NCI-H1105 (cell line): Measurements from ENCODE around the gene RPL22.

ENCODE experiments used
- DNase-seq: peaks from one replicate; lab custom pipeline; 2025; lab: John Stamatoyannopoulos, UW

RPL22 gene

DNA sequence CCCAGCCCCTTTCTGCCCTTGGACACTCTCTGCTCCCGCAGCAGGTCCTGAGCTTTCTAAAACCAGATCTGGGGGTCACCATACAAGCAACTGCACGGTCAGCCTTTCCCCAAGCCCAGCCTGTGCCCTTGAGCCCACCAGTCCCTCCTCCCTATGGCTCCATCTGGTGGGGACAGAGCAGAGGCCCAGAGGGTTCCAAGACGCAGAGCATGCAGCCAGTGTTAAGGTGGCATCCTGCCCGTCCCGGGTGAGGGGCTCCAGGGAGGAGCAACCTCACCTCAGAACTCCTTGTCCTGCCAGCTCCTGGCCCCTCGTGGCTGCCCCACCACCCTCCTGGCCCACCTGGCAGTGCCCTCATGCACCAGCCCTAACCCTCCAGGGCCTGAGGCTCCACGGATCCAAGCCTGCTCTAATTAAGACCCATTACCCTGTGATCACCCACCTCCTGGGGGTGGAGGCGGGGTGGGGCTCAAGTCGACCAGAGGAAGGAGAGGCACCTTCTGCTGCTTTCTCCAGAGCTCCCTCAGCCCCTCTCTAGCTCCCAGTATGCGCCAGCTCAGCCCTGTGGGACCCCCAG lies 27.8 kb downstream of the RPL22 start:
- DNase-seq = no peak

DNA sequence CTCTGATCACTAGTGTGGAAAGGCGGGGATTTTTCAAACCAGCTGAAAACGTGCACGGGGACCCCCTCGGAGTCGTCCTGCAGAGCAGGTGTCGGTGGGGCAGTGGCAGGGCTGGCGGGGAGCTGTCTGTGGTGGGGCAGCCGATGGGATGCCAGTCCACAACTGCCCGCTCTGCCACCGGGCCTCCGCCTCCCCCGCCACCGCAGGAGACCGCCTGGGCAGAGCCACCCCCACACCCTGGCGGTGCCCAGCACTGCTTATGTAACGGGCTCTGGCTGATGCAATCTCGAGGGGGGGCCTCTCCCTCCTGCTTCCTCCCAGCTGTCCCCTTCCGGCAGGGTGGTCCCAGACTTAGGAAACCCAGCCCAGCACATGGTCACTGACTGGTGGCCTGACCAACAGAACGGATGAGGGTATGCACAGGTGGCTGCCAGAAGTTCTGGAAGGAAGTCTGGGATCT lies 28.6 kb downstream of the RPL22 start:
- no peak for DNase-seq

DNA sequence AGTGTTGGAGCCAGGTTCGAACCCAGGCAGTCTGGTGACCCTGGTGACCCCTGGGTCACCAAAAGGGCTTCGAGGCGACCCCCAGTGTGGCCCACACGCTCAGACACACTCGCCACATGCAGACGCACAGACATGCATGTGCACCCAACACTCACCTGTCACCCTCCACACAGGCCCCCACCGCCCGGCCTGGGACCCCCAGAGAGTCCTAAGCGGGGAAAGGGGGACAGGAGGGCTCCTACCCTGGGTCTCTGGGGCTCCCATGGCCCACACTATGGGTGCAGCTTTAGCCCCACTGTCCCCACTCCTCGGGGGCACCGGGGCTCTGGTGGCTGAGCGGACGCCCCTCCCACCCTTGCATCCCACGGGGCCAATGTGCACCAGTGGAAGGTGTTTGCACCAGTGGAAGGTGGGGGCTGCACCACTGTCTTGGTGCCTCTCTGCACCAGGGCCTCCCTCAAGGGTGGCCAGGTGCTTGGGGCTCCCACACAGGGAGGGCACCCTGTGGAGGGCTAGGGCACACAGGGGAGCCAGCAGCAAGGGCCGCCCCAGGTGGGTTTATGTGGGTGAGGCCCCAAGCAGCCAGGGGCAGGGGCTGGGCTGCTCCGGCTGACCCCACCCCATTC lies 29.2 kb downstream of the RPL22 start:
- DNase-seq = no peak

DNA sequence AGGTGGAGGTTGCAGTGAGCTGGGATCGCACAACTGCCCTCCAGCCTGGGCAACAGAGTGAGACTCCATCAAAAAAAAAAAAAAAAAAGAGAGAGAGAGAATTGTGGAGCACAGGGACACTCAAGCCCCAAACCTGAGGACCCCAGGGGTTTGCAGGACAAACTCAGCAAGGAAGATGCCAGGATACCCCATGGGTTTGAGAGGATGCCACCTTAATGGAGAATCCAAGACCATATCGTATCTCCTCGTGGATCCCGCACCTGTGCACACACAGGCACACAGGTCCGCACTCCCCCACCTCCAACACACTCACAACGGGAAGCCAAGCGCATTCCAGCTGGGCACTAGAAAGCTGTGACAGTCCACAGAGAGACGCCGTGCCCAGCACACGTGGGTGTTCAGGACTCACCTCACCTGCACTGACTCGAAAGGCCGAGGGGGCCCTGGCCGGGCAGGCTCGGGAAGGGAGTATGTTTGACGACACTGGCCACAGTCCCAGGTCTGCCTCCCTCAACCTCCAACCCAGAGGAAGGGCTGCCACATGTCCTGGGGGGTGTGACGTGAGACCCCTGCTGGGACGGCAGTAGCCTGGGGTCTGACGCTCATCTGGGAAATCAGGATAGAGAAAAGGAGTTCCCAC lies 30.3 kb downstream of the RPL22 start:
- DNase-seq = no peak

DNA sequence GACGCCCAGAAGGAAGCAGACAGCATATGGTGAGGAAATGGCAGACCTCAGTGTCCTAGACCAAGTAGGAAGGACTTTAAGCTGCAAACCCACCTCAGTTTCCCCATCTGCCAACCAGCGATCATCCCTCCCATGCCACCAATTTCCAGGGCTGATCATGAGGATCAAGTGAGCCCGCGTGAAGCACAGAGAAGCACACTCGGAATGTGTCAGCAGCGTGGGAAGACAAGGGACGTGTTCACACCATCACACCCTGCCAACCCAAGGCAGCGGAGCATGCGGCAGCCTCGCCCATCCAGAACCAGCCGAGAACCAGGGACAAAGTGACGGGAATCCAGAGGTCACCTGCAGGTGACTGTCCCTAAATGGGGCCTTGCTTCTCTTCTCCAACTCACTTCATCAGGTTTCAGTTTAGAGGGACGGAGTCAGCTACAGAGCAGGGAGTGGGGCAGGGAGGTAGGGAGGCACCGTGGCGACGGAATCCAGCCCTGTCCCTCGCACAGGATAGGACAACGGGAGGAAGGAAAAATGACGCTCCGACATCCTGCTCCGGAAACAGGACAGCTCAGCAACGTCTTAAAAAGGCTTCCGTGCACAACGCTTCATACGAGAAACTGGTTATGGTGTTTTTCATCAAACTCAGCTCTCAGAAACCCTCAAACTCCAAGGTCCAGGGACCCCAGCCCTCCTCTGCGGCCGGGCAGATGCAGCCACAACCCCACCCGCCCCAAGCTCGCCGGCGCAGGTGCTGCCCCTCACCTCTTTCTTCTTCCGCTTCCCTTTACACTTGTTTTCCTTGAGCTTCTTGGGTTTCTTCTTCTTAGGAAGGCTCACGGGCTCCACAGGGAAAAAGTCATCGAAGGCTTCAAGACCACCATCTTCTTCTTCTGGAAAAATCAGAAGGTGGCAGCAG lies 31.7 kb downstream of the RPL22 start:
- no peak for DNase-seq

DNA sequence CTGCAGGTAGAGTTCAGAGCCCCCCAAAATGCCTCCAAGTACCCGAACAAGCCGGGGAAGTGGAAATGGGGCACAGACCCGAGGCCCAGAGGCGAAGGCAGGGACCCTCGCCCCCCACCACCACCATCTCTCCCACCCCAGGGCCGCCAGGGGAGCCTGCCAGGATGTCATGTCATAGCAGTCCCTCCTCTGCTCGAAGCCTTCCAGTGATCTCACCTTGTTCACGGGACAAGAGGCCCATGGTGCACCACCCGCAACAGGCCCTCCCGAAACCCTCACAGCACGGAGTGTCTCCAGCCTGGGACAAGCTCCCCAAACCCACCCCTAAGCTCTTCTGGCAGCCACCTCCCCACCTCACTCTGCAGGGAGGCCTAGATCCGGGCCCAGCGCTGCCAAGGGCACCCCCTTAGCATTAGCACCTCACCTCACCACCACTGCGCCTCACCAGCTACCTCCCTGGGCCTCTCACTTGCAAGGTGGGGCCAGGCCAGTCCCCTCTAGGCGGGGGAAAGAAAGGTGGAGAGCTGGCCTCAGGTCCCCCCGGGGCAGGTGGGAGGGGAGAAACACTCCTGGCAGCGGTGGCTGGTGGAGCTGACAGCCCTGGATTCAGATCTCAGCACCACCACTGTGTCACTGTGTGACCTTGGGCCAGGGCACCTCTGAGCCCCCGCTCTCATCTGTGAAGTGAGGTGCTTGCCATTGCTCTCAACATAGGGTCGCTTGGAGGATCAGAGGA lies 32.6 kb downstream of the RPL22 start:
- no peak for DNase-seq

DNA sequence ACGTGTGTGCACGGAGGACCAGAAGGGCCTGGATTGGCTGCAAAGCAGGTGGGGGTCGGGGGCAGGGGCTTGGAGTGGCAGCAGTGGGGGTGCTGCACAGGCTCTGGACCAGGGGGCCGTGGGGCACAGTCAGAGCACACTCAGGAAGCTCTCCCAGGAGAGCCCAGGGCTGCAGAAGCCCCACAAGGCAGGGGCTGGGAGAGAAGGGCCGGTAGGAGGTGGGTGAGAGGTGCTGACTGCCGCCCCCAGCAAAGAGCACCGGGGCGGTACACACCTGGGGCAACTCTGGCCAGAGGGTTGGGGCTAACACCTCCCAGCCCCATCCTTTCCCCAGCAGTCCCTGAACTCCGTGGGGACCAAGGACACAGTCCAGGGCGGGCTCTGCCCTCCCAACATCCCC lies 33.2 kb downstream of the RPL22 start:
- no peak for DNase-seq

DNA sequence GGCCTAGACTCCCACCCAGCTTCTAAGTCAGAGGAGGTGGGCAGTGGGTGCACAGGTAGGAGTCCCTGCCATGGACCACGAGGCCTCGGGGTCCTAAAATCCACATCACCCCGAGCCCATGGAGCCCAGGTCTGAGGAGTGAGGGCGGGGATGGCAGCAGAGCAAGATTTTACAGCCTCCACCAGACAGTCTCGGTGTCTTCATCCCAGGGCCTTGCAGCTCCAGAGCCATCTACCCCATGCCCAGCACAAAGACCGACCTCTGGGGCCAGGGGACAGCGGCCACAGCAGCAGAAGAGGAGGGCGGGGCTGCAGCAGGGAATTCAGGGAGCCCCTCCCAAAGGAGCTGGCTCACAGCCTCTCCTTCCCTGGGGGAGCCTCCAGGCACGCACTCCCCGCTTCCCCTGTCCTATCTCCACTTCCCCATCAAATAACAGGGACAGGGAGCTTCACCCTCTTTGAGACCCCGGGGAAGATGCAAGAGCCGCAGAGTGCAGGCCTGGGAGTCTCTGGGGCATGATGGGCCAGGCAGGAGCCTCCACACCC lies 33.9 kb downstream of the RPL22 start:
- DNase-seq = no peak

DNA sequence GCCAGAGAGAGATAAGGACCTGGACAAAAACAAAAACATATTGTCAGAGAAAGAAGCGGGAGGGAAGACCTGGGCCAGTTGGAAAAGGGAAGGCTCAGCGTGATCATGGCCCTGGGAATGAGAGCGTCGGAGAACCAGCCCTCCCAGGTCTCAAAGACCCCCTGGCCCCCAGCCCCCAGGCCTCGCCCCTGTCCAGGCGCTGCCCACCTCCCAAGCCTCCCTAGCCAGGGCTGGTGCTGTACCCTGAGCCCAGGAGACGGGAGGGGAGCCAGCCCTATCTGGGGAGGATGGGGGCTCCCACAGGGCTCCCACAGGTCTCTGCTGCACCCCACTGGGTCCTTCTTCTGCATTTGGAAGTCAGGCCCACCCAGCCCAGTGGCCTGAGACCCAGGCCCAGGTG lies 34.4 kb downstream of the RPL22 start:
- DNase-seq = no peak

DNA sequence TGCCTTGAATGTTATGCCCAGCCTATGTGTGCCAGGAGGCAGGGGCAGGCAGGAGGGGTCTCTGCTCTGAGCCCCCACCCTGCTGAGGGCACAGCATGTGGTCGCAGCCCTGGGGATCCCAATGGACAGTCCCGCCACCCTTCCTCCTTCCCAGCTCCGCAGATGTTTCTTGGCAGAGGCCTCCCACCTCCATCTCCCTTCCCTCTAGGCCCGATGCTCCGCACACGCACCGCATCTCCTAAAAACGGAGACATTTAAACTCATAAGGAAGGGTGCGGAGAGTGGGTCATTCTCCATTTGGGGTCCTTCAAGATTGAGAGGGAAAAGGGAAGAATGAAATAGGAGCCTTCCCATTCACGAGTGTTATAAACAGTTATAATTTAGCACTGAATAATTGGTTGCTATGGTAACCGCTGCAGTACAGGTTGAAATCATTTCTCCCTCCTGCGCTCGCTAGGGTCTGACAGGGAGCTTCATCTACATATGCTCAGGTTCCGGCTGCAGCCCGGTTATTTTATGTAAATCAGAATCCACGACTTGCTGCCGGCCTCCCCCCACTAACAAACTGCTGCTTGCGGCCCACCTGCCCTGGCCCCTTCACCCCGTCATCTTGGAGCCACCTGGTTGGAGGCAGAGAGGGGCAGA lies 35.3 kb downstream of the RPL22 start:
- DNase-seq = no peak

DNA sequence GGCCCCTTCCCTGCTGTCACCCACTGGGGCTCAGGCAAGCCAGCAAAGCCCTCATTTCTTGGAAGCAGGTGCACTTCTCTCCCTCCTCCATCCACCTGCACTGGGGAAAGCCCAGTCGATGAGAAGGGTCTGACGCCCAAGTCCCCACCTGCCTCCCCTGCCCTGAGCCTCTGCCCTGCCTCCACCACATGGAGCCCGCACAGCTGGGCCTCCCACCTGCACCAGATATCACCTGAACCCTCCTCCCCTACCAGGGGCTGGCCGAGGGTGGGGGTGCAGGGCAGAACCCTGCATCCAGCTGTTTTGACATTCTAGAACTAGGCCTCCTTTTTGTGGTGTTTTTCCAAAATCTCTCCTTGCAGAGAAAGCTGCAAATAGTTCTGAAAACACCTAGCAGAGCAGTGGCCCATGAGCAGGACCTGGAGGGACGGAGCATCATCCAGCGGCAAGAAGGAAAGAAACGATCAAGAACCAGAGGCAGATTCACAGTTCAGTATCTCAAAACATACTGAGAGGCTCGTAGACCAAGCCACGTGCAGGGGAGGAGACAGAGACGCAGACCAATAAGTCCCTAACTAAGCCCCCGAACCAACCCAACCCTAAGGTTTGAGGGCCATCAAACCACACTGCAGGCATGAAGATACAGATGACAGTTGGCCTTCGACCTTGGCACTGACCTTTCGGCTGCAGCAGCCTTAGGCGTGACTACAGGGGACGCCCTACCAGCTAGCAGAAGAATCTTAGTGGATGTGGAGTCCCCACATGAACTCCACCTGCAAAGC lies 36.0 kb downstream of the RPL22 start:
- DNase-seq = no peak

DNA sequence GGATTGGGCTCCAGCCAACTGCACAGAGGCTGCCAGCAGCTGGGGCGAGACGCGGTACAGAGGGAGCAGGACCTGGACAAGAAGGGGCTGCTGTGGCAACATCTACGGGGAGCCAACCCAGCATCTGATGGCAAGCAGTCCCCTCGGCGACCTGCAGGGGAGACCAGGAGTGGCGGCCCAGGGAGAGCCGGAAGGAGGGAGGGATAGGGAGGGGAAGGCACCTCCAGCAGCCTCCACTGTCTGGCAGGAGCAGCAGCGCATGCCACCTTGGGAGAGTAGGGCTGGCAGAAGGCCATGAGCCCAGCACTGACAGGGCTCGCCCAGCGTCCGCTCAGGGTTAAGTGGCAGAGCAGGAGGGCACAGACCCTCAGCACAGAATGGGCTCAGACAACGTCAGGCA lies 36.6 kb downstream of the RPL22 start:
- peak; percentile 91 for DNase-seq

DNA sequence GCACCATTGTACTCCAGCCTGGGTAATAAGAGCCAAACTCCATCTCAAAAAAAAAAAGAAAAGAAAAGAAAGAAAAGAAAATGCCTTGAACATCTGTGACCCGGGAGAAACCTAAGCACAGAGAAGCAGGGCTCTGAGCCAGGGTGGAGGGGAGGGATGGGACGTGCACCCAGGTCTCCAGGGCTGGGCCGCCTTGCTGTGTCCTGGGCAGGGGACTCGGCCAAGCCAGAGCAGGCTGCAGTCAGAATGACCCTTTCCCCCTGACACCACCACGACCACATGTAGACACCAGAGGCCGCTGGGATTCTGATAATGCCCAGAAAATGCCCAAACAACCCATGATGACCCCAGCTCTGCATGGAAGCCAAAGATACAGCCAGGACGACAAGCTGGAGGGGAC lies 37.1 kb downstream of the RPL22 start:
- no peak for DNase-seq

DNA sequence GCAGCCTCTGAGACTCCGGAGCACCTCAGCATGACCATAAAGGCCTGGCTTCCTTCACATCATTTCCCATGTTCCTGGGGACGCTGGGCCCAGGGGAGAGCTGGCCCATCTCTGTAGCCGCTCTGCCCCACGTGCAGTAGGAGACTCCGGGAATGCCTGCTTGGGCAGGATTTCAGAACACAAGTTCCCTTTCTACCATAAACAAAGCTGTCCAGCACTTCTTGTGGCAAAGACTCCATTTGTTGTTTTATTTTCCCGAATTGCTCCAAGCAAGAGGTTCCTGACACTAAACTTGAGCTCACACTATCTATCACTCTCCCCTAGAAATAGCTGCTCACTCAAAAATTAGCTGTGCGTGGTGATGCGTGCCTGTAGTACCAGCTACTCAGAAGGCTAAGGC lies 41.2 kb downstream of the RPL22 start:
- no peak for DNase-seq

DNA sequence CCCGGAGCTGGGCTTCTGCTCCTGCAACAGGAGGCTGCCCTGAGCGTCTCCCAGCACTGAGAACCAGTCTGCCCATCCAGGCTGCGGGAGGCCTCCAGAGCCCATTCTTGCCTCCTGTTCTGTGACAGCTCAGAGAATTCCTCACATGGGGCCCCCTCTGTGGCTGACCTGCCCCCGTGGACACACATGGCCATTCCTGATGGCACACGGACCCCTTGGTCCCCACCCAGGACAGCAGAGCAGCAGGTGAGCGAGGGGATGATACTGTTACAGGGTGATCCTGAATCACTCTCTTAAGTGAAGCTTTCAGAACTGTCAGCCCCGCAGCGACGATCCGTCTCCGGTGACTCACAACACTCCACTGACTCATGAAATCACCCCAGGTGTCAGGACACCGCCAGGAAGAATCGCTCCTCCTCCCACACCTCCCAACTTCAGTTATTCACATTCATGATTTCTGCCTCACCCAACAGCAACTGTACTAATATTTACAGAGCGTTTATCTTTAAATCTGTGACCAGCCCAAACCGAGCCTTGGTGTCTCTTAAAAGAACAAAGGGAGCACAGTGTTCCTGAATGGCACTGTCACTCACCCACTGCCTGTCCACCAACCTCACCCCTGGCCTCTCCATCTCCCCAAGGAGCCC lies 41.7 kb downstream of the RPL22 start:
- no peak for DNase-seq

DNA sequence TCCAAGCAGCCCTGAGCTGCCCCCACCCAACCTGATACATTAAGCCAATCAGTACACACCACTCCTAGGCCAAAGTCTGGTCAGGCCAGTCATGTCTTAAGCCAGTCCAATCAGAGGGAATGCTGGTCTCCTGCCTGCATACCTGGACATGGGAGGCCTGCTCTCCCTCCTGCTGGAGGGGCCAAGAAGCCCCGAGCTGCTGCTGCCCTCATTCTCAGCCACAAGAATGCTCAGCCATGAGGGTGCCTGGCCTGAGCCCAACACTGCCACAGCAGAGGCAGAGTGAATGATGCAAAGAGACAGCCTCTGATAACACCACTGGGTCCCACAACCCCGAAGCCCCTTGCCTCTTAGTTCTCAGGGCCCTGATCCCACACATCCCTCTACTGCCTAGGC lies 42.3 kb downstream of the RPL22 start:
- DNase-seq = no peak

DNA sequence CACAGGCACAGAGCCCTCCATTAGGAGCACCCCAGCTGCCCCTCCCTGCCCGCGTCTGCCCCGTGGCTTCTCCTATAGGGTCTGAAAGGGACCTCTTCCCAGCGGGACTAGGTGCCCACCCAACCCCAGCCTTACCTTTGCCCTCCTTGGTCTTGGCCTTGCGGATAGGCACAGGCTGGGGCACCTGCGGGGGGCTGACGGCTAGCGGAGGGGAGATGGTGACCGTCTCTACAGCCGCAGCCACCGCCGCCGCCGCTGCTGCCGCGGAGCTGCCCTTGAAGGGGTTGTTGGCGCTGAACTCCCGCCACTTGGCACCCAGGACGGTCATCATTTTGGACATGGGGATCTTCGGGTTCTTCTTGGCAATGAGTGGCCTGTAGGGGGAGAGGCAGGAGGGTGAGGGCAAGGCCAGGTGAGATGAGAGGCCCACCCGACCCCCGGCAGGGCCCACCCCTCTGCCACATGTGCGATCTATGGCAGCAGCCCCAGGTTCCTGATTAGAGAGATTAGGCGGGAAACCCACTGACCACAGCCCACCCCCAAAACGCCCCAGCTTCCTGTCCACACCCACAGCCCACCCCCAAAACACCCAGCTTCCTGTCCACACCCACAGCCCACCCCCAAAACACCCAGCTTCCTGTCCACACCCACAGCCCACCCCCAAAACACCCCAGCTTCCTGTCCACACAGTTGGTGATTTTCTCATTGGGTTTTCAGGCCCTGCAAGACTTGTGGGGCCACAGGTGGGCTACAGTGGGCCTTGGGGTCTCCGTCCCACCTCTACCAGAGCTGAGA lies 44.7 kb downstream of the RPL22 start:
- no peak for DNase-seq

DNA sequence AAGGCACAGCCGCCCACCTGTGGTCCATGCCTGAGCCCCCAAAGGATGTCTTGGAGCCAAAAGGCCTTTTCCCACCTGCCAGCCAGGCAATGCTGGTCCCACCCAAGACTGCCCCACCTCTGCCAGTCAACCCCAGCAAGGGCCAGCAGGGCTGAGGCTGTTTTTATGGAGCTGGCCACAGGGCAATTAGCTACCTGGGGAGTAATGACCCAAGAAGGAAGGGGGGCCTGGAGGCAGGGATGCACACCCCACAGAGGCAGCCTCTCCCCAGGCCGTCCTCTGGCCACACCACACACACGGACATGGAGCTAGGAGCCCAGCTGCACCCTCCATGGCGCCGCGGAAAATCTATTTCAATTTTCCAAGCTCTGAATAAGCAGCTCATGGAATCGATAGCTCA lies 46.5 kb downstream of the RPL22 start:
- DNase-seq = no peak

DNA sequence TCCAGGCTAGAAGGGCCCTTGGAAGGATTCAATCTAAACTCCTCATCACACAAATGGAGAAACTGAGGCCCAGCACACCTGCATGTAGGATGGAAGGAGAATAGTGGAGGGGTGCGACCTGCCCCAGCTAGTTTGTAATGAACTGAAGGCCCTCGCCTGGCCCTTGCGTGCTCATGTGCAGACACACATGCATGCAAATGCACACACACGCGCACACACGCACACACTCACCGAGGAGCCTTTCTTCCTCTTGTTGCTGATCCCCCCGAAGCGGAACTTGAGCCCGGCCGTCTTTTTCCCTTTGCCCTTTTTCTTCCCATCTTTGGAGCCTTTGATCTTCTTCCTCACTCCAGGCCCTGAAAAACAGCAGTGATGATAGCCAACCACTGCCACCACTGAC lies 47.2 kb downstream of the RPL22 start:
- DNase-seq = no peak
